A673 (cell line): ENCODE measurements around the gene USP3. TPM values are rescaled to one million over a fixed set of nuclear protein-coding genes. Genes with fewer than 3 reads are reported as not detected.

Experiments used
- BruUV-seq: library from RNA; stranded (reverse); fragments of 400-500 nt; replicated peaks from 2 replicates; lab custom pipeline; 2021; lab: Mats Ljungman, UMichigan
- CTCF ChIA-PET: fragments of 300-600 bp; sonication (Branson Sonifier 250); formaldehyde crosslinking; loops from one replicate; lab custom pipeline; 2022; ENCODE audit warnings: antibody characterized with exemption; lab: Charles Lee
- POLR2A ChIA-PET: fragments of 300-600 bp; sonication (Branson Sonifier 250); formaldehyde crosslinking; loops from one replicate; lab custom pipeline; 2022; ENCODE audit warnings: antibody characterized with exemption; ENCODE audit not compliant: low non-redundant PET; lab: Charles Lee
- DNase-seq: peaks from one replicate; pipeline ENCODE4 v3.0.0-alpha.2; 2015; ENCODE audit warnings: low spot score
- H3K27ac ChIP-seq: fragments of 200-600 bp; sonication (generic); 2 replicates; pipeline ENCODE4 v1.5.1; 2016; ENCODE audit warnings: mixed run types, low read depth, mild to moderate bottlenecking, mixed read lengths, antibody characterized with exemption, low read length; ENCODE audit not compliant: poor library complexity, severe bottlenecking
- H3K27me3 ChIP-seq: fragments of 200-600 bp; sonication (generic); replicated peaks from 2 replicates; pipeline ENCODE4 v1.6.1; 2017; ENCODE audit warnings: mixed run types, low read depth, mild to moderate bottlenecking, mixed read lengths, antibody characterized with exemption, low read length; ENCODE audit not compliant: insufficient read depth, poor library complexity
- H3K36me3 ChIP-seq: fragments of 200-600 bp; sonication (generic); 2 replicates; pipeline ENCODE4 v1.6.1; 2016; ENCODE audit warnings: mixed run types, mild to moderate bottlenecking, mixed read lengths, antibody characterized with exemption, low read length; ENCODE audit not compliant: insufficient read depth, poor library complexity, severe bottlenecking
- H3K4me1 ChIP-seq: fragments of 200-600 bp; sonication (generic); 2 replicates; pipeline ENCODE4 v1.6.1; 2017; ENCODE audit warnings: mixed run types, mild to moderate bottlenecking, mixed read lengths, antibody characterized with exemption, low read length; ENCODE audit not compliant: insufficient read depth, poor library complexity, severe bottlenecking
- H3K4me3 ChIP-seq: fragments of 200-600 bp; sonication (generic); 2 replicates; pipeline ENCODE4 v1.5.1; 2016; ENCODE audit warnings: low read depth, mixed run types, mild to moderate bottlenecking, mixed read lengths, low read length; ENCODE audit not compliant: poor library complexity, severe bottlenecking
- H3K9me3 ChIP-seq: fragments of 200-600 bp; sonication (generic); 2 replicates; pipeline ENCODE4 v1.6.1; 2016; ENCODE audit warnings: mixed run types, low read depth, mild to moderate bottlenecking, mixed read lengths, antibody characterized with exemption, low read length; ENCODE audit not compliant: poor library complexity, severe bottlenecking
- EZH2 ChIP-seq: fragments of 200-600 bp; sonication (generic); IDR thresholded peaks from 2 replicates; pipeline ENCODE4 v1.6.1; 2017; ENCODE audit warnings: borderline replicate concordance, low read depth, mild to moderate bottlenecking, mixed read lengths, antibody characterized with exemption, low read length; ENCODE audit not compliant: poor library complexity, severe bottlenecking
- intact Hi-C: fragments of 100-400 bp; cut with micrococcal nuclease; formaldehyde crosslinking; loops from one replicate; pipeline ENCODE4 v1.10.0; 2022; ENCODE audit not compliant: unreplicated experiment
- total RNA-seq: library from RNA; stranded (reverse); gene quantifications from 2 replicates; pipeline ENCODE4 v1.2.3, GENCODE V29; 2021
- TF ChIP-seq, protein P1 (sequence below): fragments of 300-800, 200-600 bp; sonication (generic); conservative IDR thresholded peaks from 2 replicates; pipeline ENCODE4 v1.5.1; 2017; ENCODE audit warnings: low read depth, mild to moderate bottlenecking, antibody characterized with exemption, low read length, moderate library complexity, mixed read lengths

USP3 gene
- total RNA-seq, 1 experiment from 2014 or later, result 65.3 TPM

DNA sequence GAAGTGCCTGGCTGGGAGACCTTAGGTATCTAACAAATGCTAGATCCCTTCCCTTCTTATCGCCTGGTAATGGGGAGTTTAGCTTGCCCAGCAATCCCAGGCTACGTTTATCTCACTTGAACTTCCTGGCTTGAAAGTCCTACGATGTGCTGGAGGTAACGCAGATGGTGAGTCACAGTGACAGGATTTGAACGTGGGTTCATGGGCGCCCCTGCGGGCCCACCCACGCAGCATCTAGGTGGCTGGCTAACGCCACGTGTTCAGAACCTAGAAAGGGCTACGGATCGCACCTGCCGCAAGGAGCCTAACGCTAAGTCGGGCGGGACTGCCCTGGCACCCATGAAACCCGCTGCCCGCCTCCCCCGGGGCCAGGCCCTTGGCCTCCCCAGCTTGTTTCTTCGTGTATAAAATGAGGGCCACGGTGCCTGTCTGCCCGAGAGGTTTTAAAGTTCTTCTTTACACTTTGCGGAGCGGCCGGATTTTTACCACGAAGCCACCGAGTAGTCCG lies 600 bp upstream of the USP3 start:
- POLR2A ChIA-PET, result interaction anchor here (0.6 to 0.9 kb wide), 3 partner anchors 17 to 816 kb away, joined by 3 to 11 read pairs (median 6); no protein-coding TSS in a partner anchor
- no peaks in the 10 kb centered on the region for H3K36me3 ChIP-seq
- H3K4me1 ChIP-seq, result peaks cover 54% of the 10 kb centered on the region
- H3K27ac ChIP-seq, result peak overlapping the region; percentile 82
- TF ChIP-seq EZH2, result no peak
- TF ChIP-seq, protein P1, sequence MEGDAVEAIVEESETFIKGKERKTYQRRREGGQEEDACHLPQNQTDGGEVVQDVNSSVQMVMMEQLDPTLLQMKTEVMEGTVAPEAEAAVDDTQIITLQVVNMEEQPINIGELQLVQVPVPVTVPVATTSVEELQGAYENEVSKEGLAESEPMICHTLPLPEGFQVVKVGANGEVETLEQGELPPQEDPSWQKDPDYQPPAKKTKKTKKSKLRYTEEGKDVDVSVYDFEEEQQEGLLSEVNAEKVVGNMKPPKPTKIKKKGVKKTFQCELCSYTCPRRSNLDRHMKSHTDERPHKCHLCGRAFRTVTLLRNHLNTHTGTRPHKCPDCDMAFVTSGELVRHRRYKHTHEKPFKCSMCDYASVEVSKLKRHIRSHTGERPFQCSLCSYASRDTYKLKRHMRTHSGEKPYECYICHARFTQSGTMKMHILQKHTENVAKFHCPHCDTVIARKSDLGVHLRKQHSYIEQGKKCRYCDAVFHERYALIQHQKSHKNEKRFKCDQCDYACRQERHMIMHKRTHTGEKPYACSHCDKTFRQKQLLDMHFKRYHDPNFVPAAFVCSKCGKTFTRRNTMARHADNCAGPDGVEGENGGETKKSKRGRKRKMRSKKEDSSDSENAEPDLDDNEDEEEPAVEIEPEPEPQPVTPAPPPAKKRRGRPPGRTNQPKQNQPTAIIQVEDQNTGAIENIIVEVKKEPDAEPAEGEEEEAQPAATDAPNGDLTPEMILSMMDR, result no peak
- no peaks in the 10 kb centered on the region for H3K27me3 ChIP-seq
- intact Hi-C loops, result loop anchor here (5.0 to 10.0 kb wide), 2 partner anchors 99 to 219 kb away; no protein-coding TSS in a partner anchor
- TSS peak; percentile 63 for BruUV-seq
- no peaks in the 10 kb centered on the region for H3K9me3 ChIP-seq
- peak overlapping the region; percentile 85 for H3K4me3 ChIP-seq
- DNase-seq, result peak; percentile 62
- CTCF ChIA-PET, result interaction anchor here (0.7 to 1.2 kb wide), 2 partner anchors 37 to 67 kb away, joined by 3 to 5 read pairs; no protein-coding TSS in a partner anchor

- peak overlapping the region; percentile 89 for H3K27ac ChIP-seq
- H3K36me3 ChIP-seq, result no peaks in the 10 kb centered on the region
- H3K4me3 ChIP-seq, result peak overlapping the region; percentile 85
- POLR2A ChIA-PET, result no interaction called here
- no peaks in the 10 kb centered on the region for H3K27me3 ChIP-seq
- no TSS peak for BruUV-seq
- H3K9me3 ChIP-seq, result no peaks in the 10 kb centered on the region
- peak; percentile 63 for DNase-seq
- peaks cover 69% of the 10 kb centered on the region for H3K4me1 ChIP-seq
- CTCF ChIA-PET, result interaction anchor here (1.0 to 1.6 kb wide), 2 partner anchors 18 to 53 kb away, joined by 3 to 4 read pairs; no protein-coding TSS in a partner anchor
- intact Hi-C loops, result loop anchor here (5.0 to 10.0 kb wide), 2 partner anchors 97 to 220 kb away; no protein-coding TSS in a partner anchor
- TF ChIP-seq, protein P1, result no peak
- TF ChIP-seq EZH2, result no peak
Measured at GRCh38 chr15:63504979-63505841, 817 bp downstream of the USP3 start.

DNA sequence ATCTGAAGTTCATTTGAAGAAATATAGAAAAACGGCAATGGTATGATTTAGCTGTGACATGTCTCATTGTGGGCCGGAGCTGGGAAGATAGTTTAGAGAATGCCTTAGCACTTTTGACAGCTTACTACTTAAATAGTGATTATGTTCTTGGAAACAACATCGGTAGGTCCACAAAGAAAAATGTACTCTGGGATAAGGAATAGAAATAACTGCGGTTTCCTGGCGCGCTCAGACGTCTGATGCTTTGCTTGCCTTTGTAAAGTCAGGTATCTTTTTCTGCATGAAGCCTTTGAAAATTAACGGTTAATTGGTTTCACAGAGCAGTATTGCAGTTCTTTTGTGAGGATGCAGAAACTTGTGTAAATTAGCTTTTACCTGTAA lies 1.4 kb downstream of the USP3 start:
- ChIA-PET CTCF (interaction anchor here (1.0 to 1.6 kb wide), 2 partner anchors 18 to 52 kb away, joined by 3 to 4 read pairs; no protein-coding TSS in a partner anchor), POLR2A (no interaction called here)
- peak overlapping the region; percentile 85 for H3K4me3 ChIP-seq
- peak overlapping the region; percentile 89 for H3K27ac ChIP-seq
- intact Hi-C loops, result loop anchor here (10.0 kb wide), 1 partner anchor 221 kb away; no protein-coding TSS in a partner anchor
- no peak for DNase-seq
- TSS peak; percentile 30 for BruUV-seq
- TF ChIP-seq EZH2, result no peak
- TF ChIP-seq, protein P1, result no peak
- no peaks in the 10 kb centered on the region for H3K9me3 ChIP-seq
- no peaks in the 10 kb centered on the region for H3K27me3 ChIP-seq
- H3K4me1 ChIP-seq, result peaks cover 75% of the 10 kb centered on the region
- no peaks in the 10 kb centered on the region for H3K36me3 ChIP-seq
